GM21619 (cell line): ENCODE measurements around the gene KRCC1.
"Not testable (repeated sequence)": the region's sequence is repeated elsewhere in the genome, so short reads cannot be mapped to it uniquely, and the experiment has no call there.

Source experiments
- ATAC-seq: cut with Tn5 transposase; IDR thresholded peaks from one replicate; pipeline ENCODE4 v1.9.1; 2021; ENCODE audit not compliant: unreplicated experiment

The KRCC1 gene

DNA sequence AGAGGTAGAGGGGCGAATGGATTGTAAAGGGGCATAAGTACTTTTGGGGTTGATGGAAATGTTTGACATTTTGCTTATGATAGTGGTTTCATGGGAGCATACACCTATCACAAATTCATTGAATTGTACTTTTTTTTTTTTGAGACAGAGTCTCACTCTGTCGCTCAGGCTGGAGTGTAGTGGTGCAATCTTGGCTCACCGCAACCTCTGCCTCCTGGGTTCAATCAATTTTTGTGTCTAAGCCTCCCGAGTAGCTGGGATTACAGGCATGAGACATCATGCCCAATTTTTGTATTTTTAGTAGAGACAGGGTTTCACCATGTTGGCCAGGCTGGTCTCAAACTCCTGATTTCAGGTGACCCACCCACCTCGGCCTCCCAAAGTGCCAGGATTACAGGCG, 10.0 kb downstream of the KRCC1 start:
- not testable (repeated sequence) for ATAC-seq

DNA sequence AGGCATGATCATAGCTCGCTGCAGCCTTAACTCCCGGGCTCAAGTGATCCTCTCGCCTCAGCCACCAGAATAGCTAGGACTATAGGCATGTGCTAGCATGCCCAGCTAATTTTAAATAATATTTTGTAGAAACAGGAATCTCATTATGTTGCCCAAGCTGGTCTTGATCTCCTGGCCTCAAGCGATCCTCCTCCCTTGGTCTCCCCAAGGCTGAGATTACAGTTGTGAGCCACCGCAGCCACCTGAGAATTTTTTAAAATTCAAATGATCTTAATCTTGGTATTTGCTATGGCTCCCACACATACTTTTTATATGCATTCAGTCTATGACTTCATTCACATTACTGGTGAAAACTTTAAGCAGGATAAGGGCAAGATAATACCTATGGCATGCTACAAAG, 13.1 kb downstream of the KRCC1 start:
- ATAC-seq, result no peak

DNA sequence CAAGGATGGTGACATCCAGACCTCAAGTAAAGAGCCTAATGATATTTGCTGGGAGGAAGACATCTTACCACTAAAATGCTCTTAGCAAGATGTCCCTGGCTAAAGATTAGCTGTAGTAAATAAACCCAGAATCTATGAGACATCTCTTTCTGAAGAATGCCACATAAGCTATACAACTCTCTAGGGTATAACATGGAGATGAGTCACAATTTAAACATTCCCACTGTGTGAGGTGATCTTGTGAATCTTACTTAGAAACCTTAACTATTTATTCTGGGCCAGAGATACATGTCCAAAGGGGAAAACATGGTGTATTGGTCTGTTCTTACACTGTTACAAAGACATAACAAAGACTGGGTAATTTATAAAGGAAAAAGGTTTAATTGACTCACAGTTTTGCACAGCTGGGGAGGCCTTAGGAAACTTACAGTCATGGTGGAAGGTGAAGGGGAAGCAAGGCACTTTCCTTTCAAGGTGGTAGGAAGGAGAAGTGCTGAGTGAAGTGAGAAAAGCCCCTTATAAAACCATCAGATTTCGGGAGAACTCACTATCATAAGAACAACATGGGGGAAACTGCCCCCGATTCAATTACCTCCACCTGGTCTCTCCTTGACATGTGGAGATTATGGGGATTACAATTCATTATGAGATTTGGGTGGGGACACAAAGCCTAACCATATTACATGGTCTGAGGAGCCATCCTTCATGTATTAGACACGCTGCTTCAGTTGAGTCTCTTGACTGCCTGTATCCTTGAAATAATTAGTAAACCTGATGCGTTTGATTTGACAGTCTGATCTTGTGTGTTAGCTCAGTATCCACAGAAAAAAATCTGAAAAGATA, 17.1 kb downstream of the KRCC1 start:
- no peak for ATAC-seq

DNA sequence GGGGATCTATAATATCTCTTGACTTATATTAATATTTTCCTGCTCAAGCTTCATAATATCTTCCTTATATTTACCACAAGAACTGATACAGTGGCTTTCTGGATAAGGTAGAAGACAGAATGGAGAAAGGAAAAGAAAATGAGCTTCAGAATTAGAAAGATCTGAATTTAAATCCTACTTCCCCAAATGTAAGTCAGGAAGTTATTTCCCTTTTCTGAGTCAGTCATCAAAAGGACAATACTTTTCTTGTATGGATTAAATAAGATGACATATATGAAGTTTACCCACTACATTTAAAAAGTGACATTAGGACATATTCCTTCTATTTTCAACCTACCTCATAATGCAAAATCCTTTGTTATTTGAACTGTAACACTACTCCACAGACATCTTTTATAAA, 19.0 kb downstream of the KRCC1 start:
- no peak for ATAC-seq

DNA sequence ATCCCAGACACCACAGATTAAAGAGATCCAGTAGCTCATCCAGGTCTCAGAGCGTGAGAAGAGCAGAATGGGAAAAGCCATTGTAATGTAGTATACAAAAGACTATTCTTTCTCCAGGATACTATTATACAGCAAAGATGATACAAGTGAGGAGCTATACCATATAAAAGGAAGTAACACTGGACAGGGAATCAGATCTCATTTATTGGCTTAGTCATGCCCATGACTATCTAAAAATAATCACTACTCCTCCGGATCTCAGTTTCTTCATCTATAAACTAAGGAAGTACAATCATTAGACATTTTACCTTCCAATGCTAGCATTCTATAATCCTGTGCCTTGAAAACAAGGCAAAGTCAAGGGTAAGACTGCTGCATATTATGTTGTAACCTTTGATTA, 19.4 kb downstream of the KRCC1 start:
- ATAC-seq, result no peak

DNA sequence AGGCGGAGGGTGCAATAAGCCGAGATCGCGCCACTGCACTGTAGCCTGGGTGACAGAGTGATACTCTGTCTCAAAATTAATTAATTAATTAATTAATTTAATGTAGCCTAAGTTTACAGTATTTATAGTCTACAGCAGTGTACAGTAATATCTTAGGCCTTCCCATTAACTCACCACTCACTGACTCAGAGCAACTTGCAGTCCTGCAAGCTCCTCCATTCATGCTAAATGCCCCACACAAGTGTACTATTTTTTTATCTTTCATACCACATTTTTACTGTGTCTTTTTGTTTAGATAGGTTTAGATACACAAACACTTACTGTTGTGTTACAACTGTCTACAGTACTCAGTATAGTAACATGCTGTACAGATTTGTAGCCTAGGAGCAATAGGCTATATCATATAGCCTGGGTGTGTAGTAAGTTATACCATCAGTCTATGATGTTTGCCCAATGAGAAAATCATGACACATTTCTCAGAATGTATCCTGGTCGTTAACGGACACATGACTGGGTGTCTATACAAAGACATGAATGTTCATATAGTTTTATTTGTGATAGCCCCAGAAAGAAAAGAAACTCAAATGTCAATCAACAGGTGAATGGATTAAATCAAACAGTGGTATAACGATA, 23.4 kb downstream of the KRCC1 start:
- ATAC-seq, result no peak

DNA sequence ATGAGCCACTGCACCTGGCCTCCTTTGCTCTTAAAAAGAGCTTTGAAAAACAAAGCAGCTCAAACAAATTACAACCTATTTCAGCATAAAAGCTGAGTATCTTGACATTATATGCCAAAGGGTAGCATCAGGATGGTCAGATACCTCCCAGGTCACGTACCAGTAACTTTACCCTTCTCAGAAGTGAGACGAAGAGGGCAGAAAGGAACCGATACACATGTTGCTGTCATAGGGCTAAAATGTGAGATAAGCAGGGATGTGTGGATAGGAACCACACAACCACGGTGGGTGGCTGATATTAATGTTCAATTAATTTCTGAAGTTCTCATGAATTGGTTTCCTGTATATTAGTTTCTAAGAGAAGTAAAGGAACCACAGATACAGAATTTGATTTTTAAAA, 26.7 kb downstream of the KRCC1 start:
- ATAC-seq, result no peak

DNA sequence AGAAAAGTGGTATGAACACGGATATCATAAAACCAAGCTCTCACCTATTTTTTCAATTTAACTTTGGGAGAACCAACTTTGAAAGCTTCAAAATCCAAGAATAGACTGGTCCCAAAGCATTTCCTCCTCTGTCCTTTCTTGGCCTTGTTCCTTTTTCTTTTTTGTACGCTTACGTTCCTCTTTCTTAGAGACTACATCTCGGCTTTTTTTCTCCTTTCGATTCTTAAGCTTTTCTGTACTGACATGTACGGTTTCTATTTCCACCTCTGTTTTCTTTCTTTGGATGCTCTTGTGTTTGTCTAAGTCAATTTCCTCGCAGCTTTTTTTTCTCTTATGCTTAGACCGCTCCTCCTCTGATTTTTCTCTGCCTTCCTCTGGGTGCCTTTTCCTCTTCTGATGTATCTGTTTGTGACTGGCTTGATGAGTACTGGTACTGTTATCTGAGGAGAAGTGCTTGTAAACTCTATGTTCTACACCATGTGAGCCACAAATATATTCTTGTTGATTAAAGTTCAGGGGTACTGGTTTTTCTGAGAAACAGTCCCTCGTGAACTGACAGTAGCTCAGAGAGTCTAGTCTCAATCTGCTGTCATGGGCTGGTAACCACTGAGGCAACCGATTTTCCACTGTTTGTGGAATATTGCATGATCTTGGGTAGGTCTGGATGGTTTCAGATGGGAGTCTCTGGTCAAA, 27.7 kb downstream of the KRCC1 start:
- ATAC-seq, result no peak

DNA sequence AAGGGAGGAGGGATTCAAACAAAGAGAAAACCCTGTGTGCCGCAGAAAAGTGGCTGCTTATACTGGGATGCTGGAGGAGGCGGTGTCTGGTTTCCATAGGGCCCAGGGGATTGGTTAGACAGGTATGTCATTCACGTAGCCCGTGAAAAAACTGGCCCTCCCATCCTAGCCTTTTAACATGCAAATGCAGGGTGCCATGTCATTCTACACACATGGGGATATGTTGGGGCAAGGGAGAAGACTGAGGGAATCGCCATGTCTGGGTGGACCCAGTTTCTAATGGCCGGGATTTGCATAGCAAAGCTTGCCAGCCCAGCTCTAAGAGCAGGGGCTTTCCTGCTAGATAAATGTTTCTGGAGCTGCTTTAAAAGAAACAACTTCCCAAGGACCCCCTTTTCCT, 31.1 kb downstream of the KRCC1 start:
- ATAC-seq, result no peak

DNA sequence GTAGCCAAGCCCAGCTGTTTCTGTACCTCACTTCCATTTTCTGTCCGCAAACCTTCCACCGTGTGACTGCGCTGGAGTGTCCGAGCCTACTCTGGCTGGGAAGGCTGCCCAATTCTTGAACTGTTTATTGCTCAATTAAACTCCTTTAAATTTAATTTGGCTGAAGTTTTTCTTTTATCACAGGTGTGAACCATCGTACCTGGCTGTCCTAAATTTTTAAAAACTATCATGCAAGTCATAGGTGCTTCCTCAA, 33.0 kb downstream of the KRCC1 start:
- ATAC-seq, result no peak

DNA sequence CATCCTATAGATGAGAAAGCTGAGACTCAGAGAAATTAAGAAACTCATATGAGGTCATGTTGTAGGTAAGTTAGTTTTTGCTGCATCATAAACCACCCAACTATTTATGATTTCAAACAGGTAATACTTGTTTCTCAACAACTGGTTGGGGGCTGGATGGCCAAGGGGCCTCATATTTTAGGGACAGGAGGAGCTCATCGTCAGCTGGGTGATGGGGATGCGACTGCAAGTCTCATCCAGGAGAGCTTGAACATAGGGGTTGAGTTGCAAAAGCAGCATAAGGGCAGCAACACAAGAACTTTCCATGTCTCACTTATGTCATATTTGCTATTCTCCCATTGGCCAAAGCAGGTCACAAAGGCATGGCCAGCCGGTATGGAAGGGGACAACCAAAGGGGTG, 35.6 kb downstream of the KRCC1 start:
- ATAC-seq, result no peak

DNA sequence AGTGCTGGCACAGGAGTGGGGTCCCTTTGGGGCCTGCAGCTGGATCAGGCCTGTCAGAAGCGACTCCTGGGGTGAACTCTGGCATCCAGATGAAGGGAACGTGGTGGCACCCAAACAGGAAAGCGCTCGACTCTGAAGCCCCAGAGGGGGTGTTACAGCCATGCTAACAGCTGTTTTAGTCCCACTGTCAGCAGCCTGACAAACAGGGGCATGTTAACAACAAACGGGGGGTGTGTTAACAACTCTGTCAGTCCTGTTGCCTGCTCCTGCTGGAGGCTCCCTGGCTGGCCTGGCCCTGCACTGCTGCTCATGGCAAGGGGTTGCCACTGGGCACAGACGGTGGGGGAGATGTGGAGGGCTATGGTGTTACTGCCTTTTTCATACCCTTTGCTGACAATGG, 36.7 kb downstream of the KRCC1 start:
- no peak for ATAC-seq

DNA sequence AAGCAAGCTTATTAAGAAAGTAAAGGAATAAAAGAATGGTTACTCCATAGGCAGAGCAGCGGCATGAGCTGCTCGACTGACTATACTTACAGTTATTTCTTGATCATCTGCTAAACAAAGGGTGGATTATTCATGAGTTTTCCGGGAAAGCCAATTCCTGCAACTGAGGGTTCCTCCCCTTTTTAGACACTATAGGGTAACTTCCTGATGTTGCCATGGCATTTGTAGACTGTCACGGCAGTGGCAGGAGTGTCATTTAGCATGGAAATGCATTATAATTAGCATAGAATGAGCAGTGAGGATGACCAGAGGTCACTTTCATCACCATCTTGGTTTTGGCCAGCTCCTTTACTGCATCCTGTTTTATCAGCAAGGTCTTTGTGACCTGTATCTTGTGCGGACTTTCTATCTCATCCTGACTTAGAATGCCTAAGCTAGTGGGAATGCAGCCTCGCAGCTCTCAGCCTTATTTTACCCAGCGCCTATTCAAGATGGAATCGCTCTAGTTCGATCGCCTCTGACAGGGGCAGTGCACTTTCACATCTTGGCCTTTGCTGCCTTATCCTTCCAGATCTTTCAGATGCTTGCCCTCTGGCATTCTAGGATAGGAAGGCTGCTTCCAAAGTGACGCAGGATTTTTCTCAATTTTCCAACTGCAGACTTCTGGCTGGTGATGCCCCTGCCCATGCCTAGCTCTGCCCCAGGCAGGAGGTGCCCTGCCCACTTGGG, 37.3 kb downstream of the KRCC1 start:
- not testable (repeated sequence) for ATAC-seq

DNA sequence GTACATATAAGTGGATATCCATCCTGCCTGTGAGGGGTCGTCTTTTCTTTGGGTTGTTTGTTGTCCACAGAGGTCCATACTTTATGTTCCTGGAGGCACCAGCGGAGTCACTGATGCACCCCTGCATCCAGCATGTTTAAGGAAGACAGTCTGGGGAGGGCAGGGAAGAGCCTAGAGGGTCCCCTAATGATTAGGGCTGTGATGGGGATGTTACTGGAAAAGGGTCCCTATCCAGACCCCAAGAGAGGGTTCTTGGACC, 37.9 kb downstream of the KRCC1 start:
- not testable (repeated sequence) for ATAC-seq

DNA sequence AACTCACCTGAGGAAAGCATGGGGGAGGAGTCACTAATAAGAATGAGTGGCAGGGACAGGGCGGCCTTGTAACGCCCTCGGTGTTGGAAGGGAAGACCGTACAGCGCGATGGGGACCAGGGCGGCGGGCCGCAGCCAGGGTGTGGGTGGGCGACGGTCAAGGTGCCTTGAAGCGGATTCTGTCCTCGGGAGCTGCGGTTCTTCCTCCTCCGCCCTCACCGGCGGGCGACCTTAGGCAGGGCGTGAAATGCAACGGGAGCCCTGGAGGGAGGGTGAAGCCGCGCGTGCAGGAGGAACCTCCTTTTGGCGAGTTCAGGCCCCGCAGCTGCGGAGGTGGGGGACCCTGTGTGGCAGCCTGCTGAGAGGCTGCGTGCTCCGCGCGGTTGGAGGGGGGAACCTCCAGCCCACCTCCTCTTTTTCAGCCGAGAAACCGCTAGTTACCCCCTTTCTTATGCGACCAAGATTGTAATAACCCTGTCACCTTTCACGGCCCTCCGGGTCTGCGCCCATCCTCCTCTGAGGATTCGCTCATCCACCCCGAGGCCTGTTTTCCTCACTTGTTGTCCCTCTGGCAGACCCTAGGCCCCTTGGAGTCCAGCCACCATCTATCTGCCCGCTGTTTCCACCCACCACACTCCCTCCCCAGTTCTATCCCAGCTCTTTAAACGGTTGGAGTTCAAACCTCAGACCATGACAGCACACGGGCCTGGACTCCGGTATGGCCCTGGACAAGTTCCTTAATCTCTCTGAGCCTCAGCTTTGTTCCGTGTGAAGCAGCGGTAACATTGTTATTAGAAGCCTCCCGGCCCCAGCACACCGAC, 38.4 kb downstream of the KRCC1 start:
- ATAC-seq, result peak; percentile 57

DNA sequence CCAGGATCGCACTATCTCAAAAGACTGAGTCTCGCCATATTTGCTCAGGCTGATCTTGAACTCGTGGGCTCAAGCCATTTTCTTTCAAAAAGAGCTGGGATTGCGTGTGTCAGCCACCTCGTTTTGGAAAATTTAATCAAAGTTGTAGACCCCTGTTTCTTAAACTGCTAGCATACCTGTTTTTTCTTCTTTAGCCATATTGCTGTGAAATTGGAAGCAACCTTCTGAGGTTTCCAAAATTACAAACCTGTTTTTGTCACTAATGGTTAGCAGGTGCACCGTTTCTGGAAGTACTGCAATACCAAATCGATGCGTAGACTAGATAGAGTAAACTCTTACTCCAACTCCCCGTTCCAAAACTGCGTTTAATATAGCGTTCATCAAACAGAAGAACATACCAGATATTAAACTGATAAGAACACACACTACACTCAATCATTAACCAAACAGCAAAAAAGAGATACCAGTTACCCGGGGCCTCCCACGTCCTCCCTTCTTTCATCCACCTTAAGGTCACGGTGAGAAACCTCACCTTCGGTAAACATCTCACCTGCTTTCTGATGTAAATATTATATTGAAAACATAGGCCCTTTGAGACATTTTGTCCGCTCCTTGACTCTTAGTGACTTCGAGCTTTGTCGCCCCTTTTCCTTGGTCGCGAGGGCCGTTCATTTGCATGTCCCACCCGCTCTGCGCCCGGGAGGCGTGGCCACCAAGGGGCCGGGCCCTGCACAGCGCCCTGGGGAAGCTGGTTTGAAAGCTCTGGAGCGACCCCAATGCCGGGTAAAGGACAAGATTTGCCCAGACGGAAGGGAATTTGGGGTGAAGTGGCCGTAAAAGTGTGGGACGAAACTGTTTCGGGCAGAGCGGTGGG, 39.3 kb downstream of the KRCC1 start, which contains the start of gene RNU2-63P:
TSS of gene RNU2-63P (minus strand) at position 462 of the 874 bp plus-strand sequence.
- ATAC-seq, result peak; percentile 81

DNA sequence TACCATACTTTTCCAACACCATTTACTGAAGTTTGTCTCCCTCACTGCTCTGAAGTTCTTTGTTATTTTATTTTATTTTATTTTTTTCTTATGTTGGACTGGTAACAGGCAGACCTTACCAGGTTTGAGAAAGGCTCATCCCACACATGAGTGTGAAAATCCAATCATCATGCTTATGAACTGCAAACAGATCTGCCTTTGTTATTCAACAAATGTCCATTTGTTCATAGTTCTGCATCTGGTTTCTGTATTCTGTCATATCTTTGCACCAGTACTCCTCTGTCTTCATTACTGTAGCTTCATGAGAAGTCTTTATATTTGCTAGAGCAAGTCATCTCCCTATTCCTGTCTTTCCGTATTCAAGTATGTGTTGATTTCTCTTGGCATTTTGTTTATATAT, 44.6 kb downstream of the KRCC1 start:
- ATAC-seq, result no peak

DNA sequence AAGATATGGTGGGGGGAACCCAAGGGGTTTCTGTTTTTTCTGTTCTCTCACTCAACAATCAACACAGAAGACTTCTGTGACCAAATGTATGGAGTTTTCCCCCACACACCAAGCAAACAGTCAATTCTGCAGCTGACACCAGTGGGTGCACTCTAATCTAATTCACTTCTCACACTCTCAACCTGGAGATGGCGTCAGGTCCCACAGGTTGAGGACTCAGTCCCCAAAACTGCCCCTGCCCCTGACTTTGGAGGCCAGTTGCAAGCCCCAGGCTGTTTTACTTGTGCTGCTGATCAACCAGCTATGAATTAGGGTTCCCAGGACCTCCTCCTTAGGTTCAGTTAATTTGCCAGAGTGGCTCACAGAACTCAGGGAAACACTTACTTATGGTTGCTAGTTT, 45.4 kb downstream of the KRCC1 start:
- ATAC-seq, result no peak

DNA sequence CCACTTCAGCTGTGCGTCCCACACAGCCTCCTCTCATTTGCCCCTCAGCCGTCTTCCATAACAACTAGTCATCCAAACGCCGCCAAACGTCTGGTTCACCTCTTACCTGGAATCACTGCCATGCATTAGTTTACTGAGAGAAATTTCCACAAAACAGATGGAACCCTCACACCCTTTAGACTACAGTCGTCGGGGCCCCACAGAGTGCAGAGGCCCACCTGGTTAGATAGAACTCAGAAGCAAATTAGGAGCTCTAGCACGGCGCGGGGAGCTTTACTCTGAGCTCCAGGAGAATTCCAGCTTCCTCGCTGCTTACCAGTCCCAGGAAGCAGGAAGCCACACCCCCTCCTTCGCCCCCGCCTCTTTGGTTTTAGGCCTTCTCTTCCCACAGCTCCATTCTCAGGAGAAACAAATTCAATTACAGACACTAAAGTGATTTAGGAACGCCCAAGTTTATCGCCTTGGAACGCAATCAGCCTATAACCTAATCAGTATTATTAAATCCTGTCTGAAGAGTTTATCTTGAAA, 48.6 kb downstream of the KRCC1 start:
- no peak for ATAC-seq

DNA sequence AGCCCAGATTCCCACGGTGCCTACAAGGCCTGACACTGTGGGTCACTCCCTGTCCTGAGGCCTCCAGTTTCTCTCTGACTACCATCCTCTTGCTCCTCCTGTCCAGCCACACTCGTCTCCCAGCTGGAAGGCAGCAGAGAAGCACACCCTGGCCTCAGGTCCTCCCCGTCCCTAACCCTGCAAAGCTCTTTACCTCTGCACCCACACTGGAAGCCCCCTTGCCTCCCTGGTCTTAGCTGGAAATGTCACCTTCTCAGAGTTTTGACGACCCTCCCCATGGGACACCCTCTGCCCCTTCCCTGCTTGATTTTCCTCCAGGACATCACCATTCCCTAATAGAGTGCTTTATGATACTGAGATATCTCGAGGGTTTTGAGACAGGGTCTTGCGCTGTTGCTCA, 49.8 kb downstream of the KRCC1 start:
- no peak for ATAC-seq
